Subcutaneous adipose tissue (tissue), 4 donors: ENCODE data around the gene GMPS. TPM values are rescaled to one million over a fixed set of nuclear protein-coding genes. Genes with fewer than 3 reads are reported as not detected.

Experiments used
- total RNA-seq, 4 donors: library from RNA; depleted of rRNA; stranded (reverse); fragments of >200 nt; gene quantifications; one replicate each; pipeline ENCODE4 v1.1.0, GENCODE V29; 2016
- TF ChIP-seq, protein P1 (sequence below): fragments of 450-650 bp; IDR thresholded peaks from one replicate; pipeline ENCODE4 v1.5.1; 2016; ENCODE audit warnings: low read depth, mild to moderate bottlenecking, control low read depth, antibody characterized with exemption, moderate library complexity

GMPS gene
- total RNA-seq, 4 donors from 2014 or later, result 27.1 to 37.5 (median 29.5) TPM

DNA sequence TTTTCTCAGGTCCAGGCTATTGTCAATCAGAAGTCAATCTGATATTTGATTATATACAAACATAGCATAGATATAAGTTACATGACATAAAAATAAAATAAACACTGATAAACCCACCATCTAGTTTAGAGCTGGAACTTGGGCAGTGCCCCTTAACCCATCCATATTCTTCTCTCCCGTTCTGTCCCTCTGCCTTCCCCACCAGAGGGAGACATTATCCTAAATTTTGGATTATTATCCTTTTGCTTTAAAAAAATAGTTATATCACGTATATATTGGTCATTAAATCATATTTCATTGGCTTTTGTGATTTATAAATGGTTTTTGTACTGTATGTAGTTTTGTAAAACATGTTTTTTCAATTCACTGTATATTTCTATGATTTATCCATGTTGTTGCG, 107.9 kb downstream of the GMPS start:
- TF ChIP-seq, protein P1, sequence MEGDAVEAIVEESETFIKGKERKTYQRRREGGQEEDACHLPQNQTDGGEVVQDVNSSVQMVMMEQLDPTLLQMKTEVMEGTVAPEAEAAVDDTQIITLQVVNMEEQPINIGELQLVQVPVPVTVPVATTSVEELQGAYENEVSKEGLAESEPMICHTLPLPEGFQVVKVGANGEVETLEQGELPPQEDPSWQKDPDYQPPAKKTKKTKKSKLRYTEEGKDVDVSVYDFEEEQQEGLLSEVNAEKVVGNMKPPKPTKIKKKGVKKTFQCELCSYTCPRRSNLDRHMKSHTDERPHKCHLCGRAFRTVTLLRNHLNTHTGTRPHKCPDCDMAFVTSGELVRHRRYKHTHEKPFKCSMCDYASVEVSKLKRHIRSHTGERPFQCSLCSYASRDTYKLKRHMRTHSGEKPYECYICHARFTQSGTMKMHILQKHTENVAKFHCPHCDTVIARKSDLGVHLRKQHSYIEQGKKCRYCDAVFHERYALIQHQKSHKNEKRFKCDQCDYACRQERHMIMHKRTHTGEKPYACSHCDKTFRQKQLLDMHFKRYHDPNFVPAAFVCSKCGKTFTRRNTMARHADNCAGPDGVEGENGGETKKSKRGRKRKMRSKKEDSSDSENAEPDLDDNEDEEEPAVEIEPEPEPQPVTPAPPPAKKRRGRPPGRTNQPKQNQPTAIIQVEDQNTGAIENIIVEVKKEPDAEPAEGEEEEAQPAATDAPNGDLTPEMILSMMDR, result no peak

DNA sequence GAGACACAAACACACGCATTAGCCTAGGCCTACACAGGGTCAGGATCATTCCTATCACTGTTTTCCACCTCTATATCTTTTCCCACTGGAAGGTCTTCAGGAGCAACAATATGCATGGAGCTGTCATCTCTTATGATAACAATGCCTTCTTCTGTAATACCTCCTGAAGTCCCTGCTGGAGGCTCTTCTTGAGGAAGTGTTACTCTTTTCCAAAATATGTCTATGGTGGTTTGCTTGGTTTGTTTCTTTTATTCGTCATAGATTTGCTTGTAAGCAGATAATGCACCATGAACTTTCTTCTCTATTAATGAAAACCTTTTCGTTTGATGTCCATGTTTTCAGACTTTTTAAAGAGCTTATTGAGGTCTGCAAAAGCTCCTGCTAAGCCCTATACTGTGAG, 109.3 kb downstream of the GMPS start:
- TF ChIP-seq, protein P1, result no peak

DNA sequence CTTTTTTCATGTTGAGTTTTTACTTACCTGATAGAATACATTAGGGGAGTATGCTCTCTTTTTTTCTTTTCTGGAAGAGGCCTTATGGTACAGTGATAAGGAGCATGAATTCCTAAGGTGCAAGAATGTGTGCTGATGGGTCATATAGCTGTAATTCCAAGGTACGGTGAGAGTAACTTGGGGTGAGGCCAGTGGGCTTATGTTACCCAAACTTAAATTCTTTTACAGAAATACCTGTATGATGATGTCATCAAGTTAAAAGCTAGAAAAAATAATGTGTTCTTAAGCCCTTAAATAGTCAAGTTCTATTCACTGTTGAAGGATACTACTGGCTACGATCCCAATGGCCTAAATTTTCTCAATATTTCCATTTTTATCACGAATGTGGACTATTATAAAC, 111.2 kb downstream of the GMPS start:
- TF ChIP-seq, protein P1, result no peak

DNA sequence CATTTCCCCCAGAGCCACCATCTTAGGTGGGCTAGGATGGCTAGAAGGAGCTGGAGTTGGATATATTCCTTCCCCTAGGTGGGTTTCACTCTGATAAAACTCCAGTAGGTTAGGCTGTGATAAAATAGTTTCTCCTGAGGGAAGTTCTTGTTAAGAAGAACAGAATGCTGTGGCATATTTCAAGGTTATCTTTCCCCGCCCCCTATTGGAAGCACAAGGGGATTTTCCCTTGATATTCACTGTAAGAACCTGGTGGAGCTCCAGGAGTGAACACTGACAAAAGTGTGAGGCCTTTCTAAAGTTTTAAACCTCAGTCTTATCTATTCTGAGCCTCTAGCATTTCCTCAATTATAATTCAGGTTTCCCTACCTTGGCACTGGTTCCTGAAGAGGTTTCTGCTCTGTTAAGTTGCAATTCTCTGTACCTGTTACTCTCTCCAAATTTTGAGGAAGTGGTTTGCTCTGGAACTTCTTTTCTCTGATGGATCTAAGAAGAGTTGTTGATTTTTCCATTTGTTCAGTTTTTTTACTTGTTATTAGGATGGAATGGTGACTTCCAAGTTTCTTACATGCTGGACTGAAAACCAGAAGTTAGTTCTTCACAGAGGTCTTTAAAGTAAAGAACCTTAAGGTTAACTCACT, 113.5 kb downstream of the GMPS start:
- TF ChIP-seq, protein P1, result no peak

DNA sequence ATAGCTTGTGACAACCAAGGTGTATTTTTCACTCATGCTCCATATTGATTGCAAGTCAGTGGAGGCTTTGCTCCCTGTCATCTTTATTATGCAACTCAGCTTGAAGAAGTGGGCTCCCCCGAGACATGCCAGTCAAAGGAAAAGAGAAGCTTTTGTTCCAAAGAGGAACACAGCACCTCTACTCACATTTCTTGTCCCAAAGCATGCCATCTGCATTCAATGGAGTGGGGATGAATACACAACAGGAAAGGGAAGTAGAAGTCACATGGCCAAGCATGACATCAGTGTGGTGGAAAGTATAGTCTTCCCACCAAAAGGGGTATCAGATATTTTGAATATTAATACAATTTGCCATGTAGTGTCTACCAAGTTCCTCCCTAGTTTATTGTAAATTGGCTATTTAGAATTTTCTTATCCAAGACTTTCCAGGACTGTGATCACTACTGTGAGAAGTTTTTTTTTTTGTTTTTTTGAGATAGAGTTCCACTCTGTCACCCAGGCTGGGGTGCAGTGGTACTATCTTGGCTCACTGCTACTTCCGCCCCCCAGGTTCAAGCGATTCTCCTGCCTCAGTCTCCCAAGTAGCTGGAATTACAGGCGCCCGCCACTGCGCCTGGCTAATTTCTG, 114.5 kb downstream of the GMPS start:
- TF ChIP-seq, protein P1, result no peak

DNA sequence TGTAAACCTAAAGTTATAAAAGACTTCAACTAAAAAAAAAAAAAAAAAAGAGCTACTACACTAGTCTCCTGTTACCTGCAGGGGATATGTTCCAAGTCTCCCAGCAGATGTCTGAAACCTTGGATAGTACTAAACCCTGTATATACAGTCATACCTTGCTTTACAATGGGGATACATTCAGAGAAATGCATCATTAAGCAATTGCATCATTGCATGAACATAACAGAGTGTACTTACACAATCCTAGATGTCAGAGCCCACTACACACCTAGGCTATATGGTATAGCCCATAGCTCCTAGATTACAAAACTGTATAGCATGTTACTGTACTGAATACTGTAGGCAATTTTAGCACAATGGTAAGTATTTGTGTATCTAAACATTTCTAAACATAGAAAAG, 119.1 kb downstream of the GMPS start:
- TF ChIP-seq, protein P1, result no peak

DNA sequence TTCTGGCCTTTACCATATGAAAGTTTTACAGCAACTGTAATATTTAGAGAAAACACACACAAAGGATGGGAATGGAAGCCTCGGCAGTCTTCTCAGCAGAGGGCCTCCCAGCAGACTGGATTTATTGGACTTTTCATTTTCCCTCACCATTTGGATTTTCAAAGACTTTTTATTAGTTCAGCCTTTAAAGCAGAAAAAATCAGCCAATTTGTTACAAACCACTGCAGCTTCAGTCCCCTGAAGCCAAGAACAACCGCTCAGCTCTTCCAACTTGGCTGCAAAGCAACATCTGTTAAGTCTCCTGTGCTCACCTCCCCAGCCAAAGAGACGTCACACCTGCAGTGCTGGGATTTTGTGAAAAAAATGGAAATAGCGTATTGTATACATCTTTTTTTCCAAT, 120.8 kb downstream of the GMPS start:
- TF ChIP-seq, protein P1, result no peak
